K562 (cell line): ENCODE measurements around the gene PRM1. TPM values are rescaled to one million over a fixed set of nuclear protein-coding genes. Genes with fewer than 3 reads are reported as not detected.

Experiments used
- CBFB ChIP-seq: sonication (generic); formaldehyde crosslinking; IDR thresholded peaks from 2 replicates; pipeline ENCODE4 v1.4.0; 2020; ENCODE audit warnings: mild to moderate bottlenecking, missing genetic modification reagents
- CBX3 ChIP-seq, 2 experiments: IDR thresholded peaks; 1 replicate in 1 of 2; 2 replicates in 1 of 2; pipeline ENCODE4 v1.6.1; 2012; ENCODE audit warnings: inconsistent platforms in 2 of 2, low read length in 2 of 2, borderline replicate concordance in 1 of 2, control low read depth in 1 of 2
- FOXP1 ChIP-seq: sonication (generic); formaldehyde crosslinking; IDR thresholded peaks from 2 replicates; pipeline ENCODE4 v1.8.0; 2022; ENCODE audit warnings: mild to moderate bottlenecking, missing genetic modification reagents
- GMEB1 ChIP-seq: fragments of 250-450 bp; sonication (Bioruptor Pico); IDR thresholded peaks from 2 replicates; pipeline ENCODE4 v1.4.0; 2020; ENCODE audit warnings: mild to moderate bottlenecking
- HIVEP1 ChIP-seq: fragments of 250-450 bp; sonication (Bioruptor Pico); IDR thresholded peaks from 2 replicates; pipeline ENCODE4 v1.4.0; 2020; ENCODE audit warnings: mild to moderate bottlenecking
- KLF10 ChIP-seq: fragments of 250-450 bp; sonication (Bioruptor Pico); IDR thresholded peaks from 2 replicates; pipeline ENCODE4 v1.6.1; 2021; ENCODE audit warnings: matching md5 sums
- MBD2 ChIP-seq: sonication (generic); IDR thresholded peaks from 2 replicates; pipeline ENCODE4 v1.6.1; 2016; ENCODE audit warnings: low read depth, borderline replicate concordance
- OTX1 ChIP-seq: fragments of 450-650 bp; formaldehyde crosslinking; IDR thresholded peaks from 2 replicates; pipeline ENCODE4 v1.4.0; 2022; ENCODE audit warnings: mild to moderate bottlenecking
- RBM25 ChIP-seq: fragments of 200-400 bp; formaldehyde crosslinking; IDR thresholded peaks from 2 replicates; pipeline ENCODE4 v1.6.1; 2018; ENCODE audit warnings: low read length, low read depth, moderate library complexity; ENCODE audit not compliant: severe bottlenecking
- TBL1XR1 ChIP-seq, 2 experiments: IDR thresholded peaks; 2 replicates each; pipeline ENCODE4 v1.6.1; 2012; ENCODE audit warnings: improper control_type of control experiment in 2 of 2, low read length in 2 of 2, mild to moderate bottlenecking in 1 of 2
- TCF7L2 ChIP-seq: fragments of 150-350 bp; IDR thresholded peaks from 2 replicates; pipeline ENCODE4 v1.6.1; 2016; ENCODE audit warnings: low read depth, mild to moderate bottlenecking, low read length, moderate library complexity
- TOE1 ChIP-seq, 2 experiments: fragments of 450-650 bp in 1 of 2; sonication (generic) in 1 of 2; formaldehyde crosslinking in 1 of 2; IDR thresholded peaks; 2 replicates each; pipeline versions ENCODE4 v1.7.1 to v1.8.0; 2016 to 2022; ENCODE audit warnings: borderline replicate concordance in 2 of 2, mild to moderate bottlenecking in 2 of 2, antibody characterized with exemption in 1 of 2, inconsistent platforms in 1 of 2, low read depth in 1 of 2, missing genetic modification reagents in 1 of 2, moderate library complexity in 1 of 2
- ZBTB1 ChIP-seq: sonication (generic); formaldehyde crosslinking; IDR thresholded peaks from 2 replicates; pipeline ENCODE4 v1.8.1; 2023; ENCODE audit warnings: missing genetic modification reagents, low read depth, mild to moderate bottlenecking, borderline replicate concordance
- ZKSCAN3 ChIP-seq: fragments of 250-450 bp; sonication (Bioruptor Pico); IDR thresholded peaks from 2 replicates; pipeline ENCODE4 v1.4.0; 2020
- ZNF766 ChIP-seq: fragments of 200-800 bp; sonication (Bioruptor generic); conservative IDR thresholded peaks from 2 replicates; pipeline ENCODE4 v1.6.1; 2016; ENCODE audit warnings: missing genetic modification characterization, missing compliant biosample characterization
- polyA plus RNA-seq, 8 experiments: library from polyadenylated mRNA; depleted of rRNA in 4 of 8; stranded (reverse) in 5 of 8; unstranded in 3 of 8; fragments of >200 nt; fragmentation: Nextera tagmentation in 2 of 8; fragmentation: Illumina TruSeq in 1 of 8; extraction: Ambion mirVana in 2 of 8; extraction: Trizol in 1 of 8; gene quantifications; 2 replicates each; pipeline versions ENCODE4 v1.2.1 to v1.2.3, GENCODE V29; 2011 to 2014; ENCODE audit warnings: inconsistent platforms in 1 of 8, missing spikeins in 1 of 8
- total RNA-seq, 7 experiments: library from RNA; depleted of rRNA in 6 of 7; stranded (reverse); fragments of >200 nt in 6 of 7; fragmentation: Illumina TruSeq in 2 of 7; extraction: Trizol in 2 of 7; gene quantifications; 2 replicates each; pipeline versions ENCODE4 v1.2.1 to v1.2.3, GENCODE V29; 2011 to 2021; ENCODE audit warnings: low replicate concordance in 1 of 7

PRM1 gene
- total and polyA plus RNA-seq, 9 of the 15 experiments (the other 6 are each of a cell fraction or from before 2014, with no cell fraction given) = not detected

GRCh38 chr16:11255737-11256660 is 25.1 kb downstream of the PRM1 start, which contains the start of gene SOCS1 (continued):
- no peak for TF ChIP-seq GMEB1 (CRISPR knock-in tag)
- no peak for TF ChIP-seq HIVEP1
- TF ChIP-seq ZNF766 (CRISPR knock-in tag) = no peak
- TF ChIP-seq CBX3 (IDR thresholded peaks at IDR 0.05; ENCODE audit: borderline replicate concordance in 1 of 2, low read length in 2 of 2) = no peak
- TF ChIP-seq CBFB (CRISPR knock-in tag) = 0 out of 2 replicates have a peak, but pooled peaks have one; percentile 12
- peak; percentile 35; the same call in 1 of the 2 replicates for TF ChIP-seq TOE1 (IDR thresholded peaks at IDR 0.05; ENCODE audit: borderline replicate concordance)
- peak; percentile 81; the same call in 1 of the 2 replicates for TF ChIP-seq TOE1 (CRISPR knock-in tag; IDR thresholded peaks at IDR 0.05; ENCODE audit: borderline replicate concordance, low read depth)
- no peak for TF ChIP-seq MBD2
- TF ChIP-seq TCF7L2 = no peak
- peak; percentile 32; the same call in 1 of the 2 replicates for TF ChIP-seq FOXP1 (CRISPR knock-in tag)
- TF ChIP-seq ZKSCAN3 (CRISPR knock-in tag) = no peak
- no peak for TF ChIP-seq TBL1XR1 (IDR thresholded peaks at IDR 0.05; ENCODE audit: low read length in 2 of 2)
- no peak for TF ChIP-seq ZBTB1 (CRISPR knock-in tag)
- peak; percentile 50 for TF ChIP-seq RBM25
- TF ChIP-seq OTX1 (CRISPR knock-in tag) = no peak
- TF ChIP-seq KLF10 (CRISPR knock-in tag) = no peak
- TF ChIP-seq, all 486 proteins: peak for 126
